ENCODE data around the gene CPT1C.

CPT1C gene

DNA sequence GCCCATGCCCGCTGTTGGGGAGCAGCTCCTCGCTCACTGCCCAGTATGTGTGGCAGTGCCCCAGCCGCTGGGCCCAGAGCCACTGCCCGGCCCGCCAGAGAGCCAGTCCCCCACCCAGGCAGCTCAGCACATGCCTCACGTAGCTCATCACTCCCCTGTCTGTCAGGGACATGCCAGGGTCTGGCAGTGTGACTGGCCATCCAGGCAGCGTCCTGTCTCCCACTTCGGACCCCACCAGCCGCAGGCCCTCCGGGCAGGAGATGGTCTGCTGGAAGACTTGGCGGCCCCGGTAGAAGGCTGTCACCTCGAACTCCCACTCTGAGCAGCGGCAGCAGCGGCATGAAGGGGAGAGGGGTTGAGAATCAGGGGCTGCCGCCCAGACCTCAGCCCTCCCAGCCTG is 28.9 kb upstream of the CPT1C start:
- DNase-seq = no peak

DNA sequence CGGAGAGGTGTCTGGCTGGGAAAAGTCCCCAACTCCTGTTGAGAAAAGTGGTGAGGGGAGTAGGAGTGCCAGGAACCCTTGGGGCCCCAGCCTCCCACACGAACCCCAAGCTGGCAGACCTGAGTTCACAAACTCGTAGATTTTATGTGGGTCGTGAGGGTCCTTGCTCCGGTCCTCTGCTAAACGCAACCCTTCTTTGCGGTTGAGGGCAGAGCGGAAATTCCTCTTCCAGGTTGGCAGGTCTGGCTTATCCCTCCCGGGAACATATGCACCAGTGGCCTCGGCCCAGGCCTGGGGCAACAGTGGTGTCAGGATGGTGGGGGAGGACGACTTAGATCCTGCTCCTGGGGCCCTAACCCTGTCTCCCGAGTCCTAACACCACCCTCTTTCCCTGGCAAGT is 27.7 kb upstream of the CPT1C start:
- DNase-seq = no peak

DNA sequence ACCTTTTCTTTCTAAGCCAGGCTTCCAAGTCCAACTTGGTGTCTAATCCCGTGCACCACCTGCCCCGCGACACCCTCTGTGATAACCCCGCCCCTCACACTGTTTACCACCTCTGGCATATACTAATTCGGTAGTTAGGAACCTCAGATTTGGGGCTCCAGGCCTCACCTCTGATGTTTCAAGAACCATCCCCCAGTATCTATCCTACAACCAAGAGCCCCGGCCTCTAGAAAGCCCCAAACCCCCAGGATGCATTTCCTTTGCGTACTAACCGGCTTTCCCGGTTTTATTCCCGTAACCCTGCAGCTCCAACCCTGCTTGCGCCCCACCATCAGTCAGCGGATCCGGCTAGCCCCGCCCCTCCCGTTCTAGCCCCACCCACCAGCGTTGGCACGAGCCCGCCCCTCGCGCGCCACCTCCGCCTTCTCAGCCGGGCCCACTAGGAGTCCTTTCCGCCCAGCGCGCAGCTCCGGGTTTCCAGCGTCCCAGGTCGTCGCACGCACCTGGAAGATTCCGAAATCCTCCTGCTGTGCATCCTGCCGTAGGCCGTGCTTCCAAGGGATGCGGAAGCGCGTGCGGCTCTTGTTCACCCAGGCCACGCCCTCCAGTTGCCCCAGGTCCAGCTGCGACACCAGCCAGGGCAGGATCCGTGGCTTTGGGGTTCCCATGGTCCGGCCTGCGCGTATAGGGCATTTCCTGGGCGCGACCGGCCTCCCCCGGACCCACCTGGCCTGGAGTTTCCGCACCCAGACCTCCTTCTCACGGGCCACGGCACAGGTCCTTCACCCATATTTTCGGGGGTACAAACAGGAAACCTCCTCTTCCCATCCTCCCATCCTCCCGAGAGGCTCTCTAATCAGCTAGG is 26.5 kb upstream of the CPT1C start:
- peak; percentile 56 to 75 for DNase-seq

DNA sequence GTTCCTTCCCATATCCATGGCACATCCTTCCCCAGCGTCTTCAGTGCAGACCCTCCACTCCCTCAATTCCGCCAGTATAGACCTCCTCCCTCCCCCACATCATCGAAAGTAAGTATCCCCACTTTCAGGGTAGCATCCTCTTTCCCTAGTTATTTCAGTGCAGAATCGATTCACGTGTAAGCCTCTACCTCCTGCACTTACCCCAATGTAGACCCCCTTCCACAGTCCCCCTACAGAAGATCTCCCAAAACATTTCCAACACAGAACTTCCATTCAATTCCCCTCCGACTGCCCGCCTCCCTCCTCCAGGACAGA is 25.9 kb upstream of the CPT1C start:
- DNase-seq = no peak

DNA sequence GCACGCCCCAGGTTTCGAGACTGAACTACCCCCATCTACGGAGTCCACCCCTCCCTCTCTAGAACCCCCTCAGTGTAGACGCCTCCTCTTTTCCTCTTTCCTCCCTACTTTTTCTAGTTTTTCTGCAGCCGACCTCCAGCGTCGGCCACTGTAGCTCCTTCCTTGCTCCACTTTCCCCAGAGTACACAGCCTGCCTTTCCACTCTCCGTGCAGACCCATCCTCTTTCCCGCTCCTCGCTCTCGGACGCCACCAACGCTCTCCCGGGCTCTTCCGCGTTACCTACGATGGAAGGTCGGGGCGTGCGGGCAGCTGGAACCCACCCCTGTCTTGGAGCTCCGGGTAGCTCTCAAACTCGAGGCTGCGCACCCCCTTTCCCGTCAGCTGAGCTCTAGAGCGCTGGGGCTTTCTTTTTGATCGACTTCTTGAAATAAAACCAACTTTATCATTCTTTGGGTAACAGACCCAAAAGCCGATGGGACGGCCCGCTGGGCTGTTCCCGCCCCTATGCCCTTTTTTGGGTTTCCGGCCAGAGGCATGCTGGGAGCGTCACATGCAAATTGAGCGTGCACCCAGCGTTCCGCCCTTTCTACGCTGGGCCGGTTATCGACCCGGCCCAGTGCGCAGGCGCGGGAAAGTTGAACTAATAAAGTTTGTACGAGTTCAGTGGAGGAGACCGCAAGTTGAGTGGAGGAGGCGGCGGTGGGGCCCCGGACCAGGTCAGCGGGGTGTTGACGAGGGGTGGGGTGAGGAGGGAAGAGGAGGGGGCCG is 25.4 kb upstream of the CPT1C start, which contains the start of the genes BCL2L12 and IRF3:
TSS of gene BCL2L12 (plus strand) at position 583 of the 769 bp plus-strand sequence. CDS start 760 bp downstream, outside the sequence.
TSS of gene IRF3 (minus strand) at position 507 of the 769 bp plus-strand sequence. CDS start 1,019 bp downstream, outside the sequence.
- peak; percentile 74 to 87 for DNase-seq

DNA sequence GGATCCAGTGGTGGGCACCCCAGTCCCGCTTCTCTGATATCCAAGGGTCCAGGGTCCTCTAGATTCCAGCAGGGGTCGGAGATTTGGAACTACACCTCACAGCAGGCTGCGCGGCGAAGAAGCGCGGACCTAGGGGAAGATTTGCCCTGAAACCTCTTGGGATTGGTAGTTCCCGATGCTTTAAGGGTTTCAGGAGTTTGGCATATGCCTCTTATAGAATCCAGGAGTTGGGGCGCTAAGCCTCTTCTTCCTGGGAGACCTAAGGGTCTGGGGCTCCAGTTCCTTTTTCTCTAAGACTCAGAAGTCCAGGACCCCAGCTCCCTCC is 24.8 kb upstream of the CPT1C start:
- no peak for DNase-seq

DNA sequence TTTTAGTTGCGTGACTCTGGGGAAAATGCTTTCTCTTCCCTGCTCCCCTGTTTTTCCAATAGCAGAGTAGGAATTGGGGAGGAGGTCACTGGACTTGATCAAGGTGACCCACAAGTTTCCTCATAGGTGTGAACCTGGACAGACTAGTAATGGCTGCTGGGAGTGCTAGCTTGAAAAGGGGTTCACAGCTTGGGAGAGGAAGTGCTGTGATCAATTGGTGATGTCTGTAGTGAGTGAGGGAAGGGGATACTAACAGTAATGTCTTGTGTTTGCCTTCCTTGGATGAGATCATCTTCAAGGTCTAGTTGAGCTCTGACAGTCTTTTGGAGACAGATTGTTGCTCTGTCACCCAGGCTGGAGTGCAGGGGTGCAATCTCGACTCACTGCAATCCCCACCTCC is 23.4 kb upstream of the CPT1C start:
- no peak for DNase-seq

DNA sequence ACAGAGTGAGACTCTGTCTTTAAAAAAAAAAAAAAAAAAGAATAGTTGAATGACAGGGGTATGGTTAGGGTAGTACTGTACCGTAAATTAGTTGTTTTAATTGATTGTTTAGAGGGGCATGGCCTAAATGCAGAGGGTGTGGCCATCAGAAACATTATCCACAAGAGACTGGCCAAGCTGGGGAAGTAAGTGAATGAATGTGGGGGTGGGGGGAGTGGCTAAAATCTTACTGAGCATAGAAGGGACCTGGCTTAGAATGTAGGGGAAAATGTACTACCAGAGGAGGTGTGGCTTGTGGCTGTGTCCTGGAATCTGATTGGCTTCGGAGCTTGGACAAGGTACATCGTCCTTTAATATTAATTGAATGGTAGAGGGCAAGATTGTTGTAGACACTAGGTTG is 21.4 kb upstream of the CPT1C start:
- DNase-seq = no peak

DNA sequence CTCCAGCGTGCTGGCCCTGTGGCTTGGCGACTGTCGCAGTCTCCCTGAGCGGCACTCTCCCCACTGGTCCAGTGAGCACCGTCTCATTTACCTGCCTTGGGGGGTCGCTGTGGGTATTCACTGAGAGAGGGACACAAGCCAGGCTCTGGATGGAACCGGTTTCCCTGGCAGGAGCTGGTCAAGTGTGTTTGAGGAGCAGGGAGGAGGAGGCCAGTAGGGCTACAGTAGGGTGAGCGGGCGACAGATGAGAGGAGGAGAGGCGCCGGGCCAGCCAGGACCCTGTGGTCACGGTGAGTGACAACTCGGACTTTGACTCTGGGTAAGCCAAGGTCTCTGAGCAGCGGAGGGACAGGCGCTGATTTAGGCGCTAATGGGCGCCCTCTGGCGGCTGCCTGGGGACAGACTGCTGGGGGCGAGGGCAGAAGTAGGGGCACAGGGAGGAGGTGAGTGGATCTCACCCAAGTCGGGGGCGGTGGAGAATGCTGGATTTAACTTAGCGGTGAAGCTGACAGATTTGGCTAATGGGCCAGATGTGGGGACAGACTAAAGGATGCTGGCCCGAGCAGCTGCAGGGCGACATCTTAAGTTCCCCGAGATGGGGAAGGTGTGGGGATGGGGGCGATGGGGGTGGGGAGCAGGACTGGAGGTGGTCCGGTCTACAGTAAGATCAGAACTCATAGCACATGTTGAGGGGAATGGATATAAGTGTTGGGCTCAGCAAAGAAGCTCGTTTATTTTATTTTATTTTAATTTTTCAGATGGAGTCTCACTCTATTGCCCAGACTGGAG is 18.6 kb upstream of the CPT1C start:
- peak; percentile 82 to 87 for DNase-seq

DNA sequence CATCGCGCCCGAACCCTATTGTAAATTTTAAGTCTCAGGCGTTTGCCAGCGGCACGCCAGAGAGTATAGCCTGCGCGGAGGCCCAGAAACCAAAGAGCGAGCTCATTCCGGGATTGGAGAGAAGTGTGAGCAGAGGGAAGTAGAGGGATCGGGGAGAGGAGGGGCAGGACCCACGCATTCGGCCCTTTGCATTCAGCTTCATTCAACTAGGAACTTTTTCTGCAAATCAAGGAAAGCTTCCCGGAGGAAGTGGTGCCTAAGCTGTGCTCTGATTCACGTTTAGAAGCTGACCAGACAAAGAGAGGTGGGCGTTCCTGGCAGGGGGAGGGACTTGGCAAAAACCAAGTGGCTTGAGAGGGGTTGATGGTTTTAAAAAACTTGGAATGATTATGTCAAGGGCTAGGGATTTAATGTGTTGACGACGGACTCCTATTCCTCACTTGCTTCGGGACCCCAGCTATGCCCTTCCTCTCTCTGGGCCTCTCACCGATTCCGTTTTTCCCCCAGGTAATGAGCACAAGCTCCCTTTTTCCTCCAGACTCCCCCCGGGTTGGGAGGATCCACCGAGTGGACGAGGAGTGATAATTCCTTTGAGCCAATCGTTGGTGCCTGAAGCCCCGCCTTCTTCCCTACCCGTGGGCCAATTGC is 14.7 kb upstream of the CPT1C start:
- DNase-seq = peak; percentile 86 to 90

DNA sequence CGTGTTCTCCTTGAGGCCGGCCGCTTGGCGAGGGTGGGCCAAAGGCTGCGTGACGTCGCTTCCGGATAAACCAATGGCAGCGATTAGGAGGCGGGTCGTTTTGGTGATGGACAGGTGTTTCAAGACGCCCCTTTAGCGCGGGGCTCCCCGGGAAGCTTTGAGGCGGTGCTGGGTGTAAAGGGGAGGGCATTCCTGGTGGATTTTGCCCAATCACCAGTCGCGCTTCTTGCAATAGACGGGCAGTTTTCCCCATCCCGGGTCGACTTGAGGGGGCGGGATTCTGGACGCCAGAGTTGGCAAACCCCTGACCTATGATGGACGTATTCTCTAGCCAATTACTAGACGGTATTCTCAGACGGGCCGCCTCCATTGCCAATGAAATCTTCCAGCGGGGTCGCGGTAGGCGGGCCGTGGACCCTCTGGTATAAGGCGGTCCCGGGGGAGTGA is 14.1 kb upstream of the CPT1C start:
- peak; percentile 99 to 100 for DNase-seq

DNA sequence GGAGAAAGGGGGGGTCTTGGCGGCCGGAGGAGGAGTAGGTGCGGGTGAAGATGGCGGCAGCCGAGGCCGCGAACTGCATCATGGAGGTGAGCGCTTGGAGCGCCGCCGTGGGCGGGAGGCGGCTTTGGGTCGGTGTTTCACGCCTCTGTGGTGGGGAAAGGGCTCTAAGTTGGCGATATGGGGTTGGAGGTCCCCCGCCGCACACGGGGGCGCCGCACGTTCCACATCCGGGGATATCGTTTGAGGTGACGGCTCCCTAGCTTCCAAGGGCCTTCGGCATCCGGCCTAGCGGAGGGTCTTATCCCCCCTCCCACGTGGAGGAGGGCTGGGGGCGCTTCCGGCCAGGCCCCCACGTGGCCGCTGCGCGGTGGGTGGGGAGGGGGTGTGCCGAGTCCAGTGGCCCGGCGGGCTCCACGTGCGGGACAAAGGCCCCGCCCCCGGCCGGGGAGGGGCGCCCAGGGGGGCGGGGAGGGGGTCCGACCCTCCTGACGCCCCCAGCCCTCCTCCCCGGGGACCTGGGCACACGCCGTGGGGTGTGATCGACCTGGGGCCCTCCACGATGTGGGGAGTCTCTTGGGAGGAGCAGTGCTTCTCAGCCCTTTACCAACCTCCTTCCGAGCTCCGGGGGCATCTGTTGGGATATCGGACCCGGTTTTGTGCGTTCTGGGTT is 13.6 kb upstream of the CPT1C start, which contains the start of gene PRMT1:
TSS of gene PRMT1 (plus strand) at position 41 of the 670 bp plus-strand sequence. CDS start at position 51, 10 bp downstream.
- DNase-seq = no peak

DNA sequence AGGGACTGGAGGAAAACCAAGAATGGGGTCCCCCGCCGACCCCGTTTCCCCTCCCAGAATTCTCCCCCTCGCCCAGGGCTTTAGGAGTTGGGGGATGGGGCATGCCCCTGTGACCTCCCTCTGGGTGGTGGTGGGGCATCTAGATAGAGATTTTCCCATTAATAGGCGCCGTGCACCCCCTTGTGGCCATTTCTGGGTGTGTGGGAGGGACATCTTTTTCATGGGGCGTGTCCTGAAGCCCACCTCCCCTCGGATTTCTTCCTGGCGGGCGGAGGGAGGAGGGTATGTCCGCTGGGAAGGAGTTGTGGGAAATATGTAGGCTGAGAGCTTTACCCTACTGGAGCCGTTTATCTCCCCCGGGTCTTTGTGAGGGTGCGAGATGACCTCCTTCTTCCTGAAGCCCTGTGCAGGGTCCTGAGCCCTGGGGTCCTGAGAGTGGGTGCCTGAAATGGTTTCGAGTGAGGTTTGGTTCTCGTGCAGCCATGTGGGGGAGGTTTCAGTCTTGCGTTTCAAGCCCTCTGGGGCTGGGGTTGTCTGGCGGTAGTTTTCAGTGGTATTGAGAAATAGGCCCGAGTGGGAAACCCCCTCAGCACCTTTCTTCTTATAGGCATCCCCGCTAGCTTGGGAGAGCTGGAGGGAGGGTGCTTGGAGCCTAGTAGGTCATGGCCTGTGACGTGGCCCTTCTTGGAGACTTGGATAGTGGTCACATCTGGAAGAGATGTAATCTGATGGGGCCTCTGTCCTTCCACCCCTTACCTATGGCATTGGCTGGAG is 12.8 kb upstream of the CPT1C start:
- peak in 1 of 2 experiments; percentile 33 for DNase-seq

DNA sequence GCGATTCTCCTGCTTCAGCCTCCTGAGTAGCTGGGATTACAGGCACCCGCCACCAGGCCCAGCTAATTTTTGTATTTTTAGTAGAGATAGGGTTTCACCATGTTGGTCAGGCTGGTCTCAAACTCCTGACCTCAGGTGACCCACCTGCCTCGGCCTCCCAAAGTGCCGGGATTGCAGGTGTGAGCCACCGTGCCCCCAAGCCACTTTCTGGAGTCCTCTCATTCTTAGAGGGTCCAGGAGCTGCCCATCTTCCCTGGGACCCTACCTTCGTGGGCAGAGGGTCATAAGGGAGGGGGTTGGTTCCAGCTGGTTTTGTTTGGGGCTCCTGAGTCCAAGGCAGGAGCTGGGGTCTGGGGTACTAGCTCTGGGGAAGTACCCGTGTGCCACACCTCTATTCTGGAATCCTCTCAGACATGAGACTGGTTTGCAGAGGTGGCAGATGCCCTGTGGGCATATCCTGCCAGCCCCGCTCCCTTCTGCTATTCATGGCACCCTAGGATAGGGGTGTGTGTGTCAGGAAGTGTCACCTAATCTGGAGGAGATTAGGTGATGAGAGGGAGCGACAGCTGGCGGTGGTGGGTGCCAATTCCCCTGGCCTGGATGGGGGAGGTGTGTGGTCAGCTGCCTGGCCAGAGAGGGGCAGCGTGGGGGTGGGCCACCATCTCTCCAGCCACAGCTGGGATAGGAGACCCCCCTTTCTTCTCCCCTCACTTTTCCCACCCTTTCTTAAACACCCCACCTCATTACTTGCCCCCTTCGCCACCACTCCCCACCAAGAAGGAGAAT is 11.7 kb upstream of the CPT1C start:
- no peak for DNase-seq

DNA sequence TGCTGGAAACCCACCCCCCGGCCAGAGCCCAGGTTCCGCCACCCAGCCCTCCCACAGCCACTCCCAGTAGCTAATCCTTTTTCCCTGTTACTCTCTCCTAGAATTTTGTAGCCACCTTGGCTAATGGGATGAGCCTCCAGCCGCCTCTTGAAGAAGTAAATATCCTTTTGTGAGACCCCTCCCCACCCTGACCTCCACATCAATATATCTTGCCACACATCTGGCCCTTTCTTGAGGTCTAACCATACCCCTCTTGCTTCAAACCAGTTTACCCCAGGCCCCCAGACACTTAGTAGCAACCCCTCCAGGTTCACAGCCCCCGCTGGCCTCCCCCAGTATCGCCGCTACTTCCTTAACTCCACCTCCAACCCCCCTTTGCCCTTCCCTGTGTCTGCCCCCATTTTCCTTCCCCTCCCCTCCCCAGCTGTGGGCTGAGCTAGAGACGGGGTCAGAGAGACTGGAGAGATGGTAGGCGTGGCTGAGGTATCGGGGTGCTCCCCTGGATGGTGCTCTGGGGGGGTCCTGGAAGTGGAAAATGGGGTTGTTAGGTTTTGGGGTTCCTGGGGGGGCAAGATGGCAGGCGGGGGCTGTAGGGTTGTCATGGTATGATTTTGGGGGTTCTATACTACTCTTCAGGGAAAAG is 11.0 kb upstream of the CPT1C start:
- no peak for DNase-seq

DNA sequence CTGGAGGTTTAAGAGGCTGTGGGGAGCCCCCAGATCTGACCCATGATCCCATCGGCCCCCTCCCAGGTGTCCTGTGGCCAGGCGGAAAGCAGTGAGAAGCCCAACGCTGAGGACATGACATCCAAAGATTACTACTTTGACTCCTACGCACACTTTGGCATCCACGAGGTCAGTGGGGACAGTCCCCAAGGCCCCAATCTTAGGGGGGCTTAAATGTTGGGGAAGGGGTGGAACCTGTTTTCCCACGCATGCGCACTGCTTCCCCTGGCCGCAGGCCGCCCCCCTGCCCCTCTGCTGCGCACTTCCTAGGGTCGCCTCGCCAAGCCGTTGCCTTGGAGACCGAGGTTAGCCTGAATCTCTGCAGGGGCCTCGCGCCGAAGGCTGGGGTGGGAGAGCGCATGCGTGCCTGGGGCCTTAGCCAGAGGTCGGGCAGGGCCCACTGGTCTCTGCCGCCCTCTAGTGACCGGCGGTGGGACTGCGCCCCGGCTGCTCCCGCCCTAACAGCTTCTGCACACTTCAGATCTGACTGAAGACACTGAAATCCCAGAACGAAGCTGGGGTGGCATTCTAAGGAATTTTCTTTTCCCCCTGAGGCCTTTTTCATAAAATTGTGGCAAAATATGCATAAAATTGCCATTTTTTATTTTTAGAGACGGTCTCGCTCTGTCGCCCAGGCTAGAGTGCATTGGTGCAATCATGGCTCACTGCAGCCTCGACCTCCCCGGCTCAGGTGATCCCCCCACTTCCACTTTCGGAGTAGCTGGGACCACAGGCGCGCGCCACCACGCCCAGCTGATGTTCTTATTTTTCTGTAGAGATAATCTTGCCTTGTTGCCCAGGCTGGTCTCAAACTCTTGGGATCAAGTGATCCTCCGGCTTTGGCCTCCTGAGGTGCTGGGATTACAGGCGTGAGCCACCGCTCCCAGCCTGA is 10.2 kb upstream of the CPT1C start:
- peak; percentile 60 to 82 for DNase-seq

DNA sequence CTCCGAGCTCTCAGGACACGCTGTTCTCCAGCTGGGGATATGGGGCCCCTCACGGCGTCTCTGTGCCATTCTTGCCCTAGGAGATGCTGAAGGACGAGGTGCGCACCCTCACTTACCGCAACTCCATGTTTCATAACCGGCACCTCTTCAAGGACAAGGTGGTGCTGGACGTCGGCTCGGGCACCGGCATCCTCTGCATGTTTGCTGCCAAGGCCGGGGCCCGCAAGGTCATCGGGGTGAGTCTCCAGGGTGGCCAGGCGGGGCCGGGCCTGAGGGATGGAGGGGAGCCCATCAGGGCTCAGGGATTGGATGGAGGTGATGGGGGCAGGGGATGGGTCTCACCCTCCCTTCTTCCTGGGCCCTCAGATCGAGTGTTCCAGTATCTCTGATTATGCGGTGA is 9.1 kb upstream of the CPT1C start:
- DNase-seq = no peak

DNA sequence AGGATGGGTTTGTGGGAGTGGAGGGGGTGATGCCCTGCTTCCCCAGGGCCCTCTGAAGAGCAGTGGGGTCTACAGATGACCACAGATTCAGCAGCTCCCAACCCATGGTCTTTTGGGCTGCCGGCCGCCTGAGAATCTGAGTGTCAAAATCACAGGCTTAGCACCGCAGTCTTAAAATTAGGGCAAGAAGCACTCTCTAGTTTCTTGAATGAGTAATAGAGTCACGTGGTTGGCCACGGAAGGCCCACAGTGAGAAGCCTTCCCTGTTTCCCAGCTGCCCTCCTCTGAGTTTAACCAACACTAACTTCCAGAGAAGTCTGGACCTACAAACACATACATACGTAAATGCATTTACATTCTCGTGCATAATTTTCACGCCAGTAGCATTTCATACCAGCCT is 8.6 kb upstream of the CPT1C start:
- DNase-seq = no peak

DNA sequence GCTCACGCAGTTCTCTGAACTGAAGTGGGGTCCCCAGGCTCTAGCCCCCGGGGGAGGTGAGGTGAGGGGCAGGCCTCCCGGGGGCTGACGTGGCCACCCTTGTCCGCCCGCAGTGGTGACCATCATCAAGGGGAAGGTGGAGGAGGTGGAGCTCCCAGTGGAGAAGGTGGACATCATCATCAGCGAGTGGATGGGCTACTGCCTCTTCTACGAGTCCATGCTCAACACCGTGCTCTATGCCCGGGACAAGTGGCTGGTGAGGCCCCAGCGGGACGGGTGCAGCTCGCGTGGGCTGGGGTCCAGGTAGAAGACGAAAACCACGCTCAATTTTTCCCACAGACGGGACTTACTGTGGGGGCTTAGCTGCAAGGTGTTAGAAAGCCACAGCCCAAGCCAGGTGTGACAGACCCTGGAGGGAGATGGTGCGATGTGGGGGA is 7.1 kb upstream of the CPT1C start:
- no peak for DNase-seq
